Measurements from ENCODE around the gene ENO1.
"Not testable (repeated sequence)": the region's sequence is repeated elsewhere in the genome, so short reads cannot be mapped to it uniquely, and the experiment has no call there.

The ENO1 gene

DNA sequence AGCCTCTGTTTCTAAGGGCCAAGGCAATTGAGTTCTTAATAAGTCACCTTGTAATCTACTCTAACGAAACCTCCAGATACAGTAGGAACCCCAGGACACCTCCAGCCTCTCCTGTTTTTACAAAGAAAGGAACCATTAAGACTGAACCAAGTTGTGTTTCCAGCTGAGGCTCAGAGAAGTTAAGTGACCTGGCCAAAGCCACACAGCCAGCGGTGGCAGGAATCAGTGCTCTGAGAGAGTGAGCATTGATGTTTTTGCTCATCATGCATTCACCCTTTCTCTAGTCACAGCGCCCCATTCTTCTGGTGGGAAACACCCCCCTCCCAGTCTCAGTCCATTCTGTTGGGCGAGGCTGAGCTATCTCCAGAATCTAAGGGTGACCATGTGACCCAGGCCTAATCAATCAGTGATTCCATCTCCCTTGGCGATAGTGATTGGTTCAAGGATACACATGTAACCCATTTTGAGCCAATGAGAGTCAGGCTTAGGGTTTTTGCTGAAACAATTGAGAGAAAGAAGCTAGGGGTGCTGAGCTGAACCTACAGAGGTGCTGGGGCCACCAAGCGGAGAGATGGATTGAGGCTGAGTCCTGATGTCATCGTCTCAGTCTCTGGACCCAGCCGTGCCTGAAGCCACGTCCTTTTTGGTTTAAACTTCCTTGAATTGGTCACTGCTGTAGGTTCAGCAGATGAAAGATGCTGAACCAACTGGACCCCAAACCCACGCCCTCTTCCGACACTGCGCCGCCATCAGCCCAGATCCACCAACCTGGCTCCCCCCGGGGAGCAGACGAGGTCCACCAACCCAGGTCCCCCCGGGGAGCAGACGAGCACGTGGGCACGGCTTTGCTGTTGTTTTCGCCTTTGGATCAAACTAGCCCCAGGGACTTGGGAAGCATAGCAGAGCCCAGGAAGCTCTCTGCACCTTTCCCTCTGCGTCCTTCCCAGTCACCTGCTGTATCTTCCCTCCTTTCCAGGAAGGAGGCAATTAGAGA, 33.1 kb downstream of the ENO1 start:
- DNase-seq (ENCODE audit: low spot score): no peak

DNA sequence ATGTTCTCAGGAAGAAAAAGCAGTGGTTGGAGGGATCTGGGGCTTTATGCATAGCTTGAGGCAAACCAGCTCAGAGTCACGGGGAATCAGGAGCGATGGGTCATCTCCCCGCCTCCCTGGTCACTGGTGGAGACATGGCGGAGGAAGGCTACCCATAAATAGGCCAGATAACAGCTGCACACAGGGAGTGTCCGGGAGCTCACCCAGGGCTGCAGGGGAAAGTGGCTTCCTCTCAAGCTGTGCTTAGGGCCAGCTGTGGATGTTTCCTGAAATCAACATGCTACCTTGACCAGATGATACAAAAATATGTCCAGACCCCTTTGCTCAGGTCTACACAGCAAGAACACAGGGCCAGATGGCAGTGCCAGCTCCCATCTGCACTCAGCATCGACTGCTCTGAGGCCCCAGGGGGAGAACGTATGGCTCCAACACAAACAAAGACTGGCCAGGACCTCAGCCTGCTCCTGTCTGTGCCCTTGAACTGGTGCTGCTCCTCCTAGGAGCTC, 33.9 kb downstream of the ENO1 start:
- DNase-seq (ENCODE audit: low spot score): no peak

- DNase-seq (ENCODE audit: low spot score): no peak
These were observed 37.1 kb downstream of the ENO1 start for GRCh38 chr1:8841395-8841794.

DNA sequence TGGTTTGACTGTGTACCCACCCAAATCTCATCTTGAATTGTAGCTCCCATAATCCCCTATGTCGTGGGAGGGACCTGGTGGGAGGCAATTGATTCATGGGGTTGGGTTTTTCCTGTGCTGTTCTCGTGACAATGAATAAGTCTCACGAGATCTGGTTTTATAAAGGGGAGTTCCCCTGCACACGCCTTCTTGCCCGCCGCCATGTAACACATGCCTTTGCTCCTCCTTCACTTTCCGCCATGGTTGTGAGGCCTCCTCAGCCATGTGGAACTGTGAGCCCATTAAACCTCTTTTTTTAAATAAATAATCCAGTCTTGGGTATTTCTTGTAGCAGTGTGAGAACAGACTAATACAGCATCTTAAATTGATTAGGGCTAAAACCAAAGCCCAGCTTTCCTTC, 38.5 kb downstream of the ENO1 start:
- no peak for DNase-seq (ENCODE audit: low spot score)

DNA sequence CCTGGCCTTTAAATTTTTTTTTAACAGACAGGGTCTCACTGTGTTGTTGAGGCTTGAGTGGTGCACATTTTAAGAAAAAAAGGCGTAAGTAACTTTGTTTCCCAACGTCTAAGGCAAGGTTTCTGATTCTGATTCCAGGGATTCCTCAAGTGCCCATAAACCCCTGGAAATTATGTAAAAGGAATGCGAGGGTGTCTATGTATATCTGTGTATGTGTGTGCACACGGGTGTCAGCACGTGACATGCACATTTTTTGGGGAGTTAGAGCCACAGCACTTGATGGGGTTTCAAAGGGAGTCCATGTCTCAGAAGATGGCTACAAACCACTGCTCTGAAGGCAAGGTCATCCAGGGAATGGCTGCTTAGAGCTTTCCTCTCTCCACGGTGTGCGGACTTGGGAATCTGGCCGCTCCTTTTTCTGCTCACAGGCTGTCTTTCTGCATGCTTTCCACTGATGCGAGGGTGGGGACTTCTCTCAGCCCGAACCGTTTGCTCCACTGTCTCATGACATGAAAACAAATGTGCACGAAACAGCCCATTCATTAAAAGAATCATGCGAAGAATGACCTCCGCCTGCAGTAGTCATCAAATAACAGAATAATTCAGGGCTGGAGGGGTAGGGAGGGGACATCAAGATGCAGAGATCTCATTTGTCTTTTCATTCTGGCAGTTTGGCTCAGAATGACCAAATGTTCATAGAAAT, 42.4 kb downstream of the ENO1 start:
- DNase-seq (ENCODE audit: low spot score): no peak

DNA sequence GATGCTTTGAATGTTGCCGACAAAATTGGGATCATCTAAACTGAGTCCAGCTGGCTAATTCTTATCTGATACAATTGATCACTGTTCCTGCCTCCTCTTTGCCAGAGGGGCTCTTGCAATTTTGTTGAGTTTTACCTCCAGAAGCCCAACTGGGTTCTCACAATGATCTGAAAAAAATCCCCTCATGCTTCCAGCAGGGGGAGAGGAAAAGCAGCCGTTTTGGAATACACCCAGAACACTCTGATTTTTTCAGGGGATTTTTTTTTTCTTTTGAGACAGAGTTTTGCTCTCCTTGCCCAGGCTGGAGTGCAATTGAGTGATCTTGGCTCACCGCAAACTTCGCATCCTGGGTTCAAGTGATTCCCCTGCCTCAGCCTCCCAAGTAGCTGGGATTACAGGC, 47.1 kb downstream of the ENO1 start:
- no peak for DNase-seq (ENCODE audit: low spot score)

- not testable (repeated sequence) for DNase-seq (ENCODE audit: low spot score)
These were observed 47.8 kb downstream of the ENO1 start for GRCh38 chr1:8830732-8831131.

GRCh38 chr1:8825985-8826481, 52.5 kb downstream of the ENO1 start:
- DNase-seq (ENCODE audit: low spot score): no peak

DNA sequence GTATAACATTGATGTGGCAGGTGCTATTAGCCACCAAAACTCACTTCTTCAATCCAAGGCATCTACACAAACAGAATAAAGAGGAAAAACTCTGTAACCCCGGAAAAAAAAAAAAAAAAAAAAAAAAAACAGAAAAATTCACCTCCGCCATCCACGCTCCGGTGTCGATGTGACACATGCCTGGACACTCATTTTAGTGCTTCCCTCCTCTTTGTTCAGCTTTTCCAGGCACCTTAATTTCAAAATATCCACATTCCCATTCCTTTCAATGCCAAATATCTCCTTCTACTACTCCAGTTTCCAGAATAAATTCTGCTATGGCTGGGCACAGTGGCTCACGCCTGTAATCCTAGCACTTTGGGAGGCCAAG, 55.2 kb downstream of the ENO1 start:
- no peak for DNase-seq (ENCODE audit: low spot score)

GRCh38 chr1:8822373-8823294, 55.9 kb downstream of the ENO1 start:
- no peak for DNase-seq (ENCODE audit: low spot score)

DNA sequence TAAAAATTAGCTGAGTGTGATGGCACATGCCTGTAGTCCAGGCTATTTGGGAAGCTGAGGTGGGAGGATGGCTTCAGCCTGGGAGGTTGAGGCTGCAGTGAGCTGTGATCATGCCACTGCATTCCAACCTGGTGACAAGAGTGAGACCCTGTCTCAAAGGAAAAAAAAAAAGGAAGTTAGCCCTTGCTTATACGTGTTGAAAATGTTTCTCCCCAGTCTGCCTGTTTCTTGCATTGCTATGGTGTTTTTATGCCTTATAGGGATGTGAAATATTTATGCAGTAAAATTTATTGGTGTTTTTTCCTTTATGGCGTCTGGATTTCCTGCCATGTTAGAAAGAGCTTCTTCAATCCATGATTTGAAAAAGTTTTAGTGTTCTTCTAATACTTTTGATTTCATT, 57.4 kb downstream of the ENO1 start:
- DNase-seq (ENCODE audit: low spot score): no peak

DNA sequence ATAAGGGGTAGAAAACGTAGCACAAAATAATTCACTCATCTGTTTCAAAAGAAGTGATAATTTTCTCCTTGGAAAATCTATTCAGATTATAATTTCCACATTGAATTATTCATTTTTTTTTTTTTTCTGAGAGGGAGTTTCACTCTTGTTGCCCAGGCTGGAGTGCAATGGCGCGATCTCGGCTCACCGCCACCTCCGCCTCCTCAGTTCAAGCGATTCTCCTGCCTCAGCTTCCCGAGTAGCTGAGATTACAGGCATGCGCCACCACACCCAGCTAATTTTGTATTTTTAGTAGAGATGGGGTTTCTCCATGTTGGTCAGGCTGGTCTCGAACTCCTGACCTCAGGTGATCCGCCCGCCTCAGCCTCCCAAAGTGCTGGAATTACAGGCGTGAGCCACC, 59.7 kb downstream of the ENO1 start:
- not testable (repeated sequence) for DNase-seq (ENCODE audit: low spot score)

- DNase-seq (ENCODE audit: low spot score): peak; percentile 37
These were observed 60.1 kb downstream of the ENO1 start for GRCh38 chr1:8818325-8818775.

- peak; percentile 95 for DNase-seq (ENCODE audit: low spot score)
These were observed 60.8 kb downstream of the ENO1 start, which contains the start of gene RERE for GRCh38 chr1:8817412-8818324. Gene RERE (minus strand): TSS chr1:8817640.

- no peak for DNase-seq (ENCODE audit: low spot score)
These were observed 61.6 kb downstream of the ENO1 start for GRCh38 chr1:8816831-8817411.

- DNase-seq (ENCODE audit: low spot score): no peak
These were observed 62.2 kb downstream of the ENO1 start for GRCh38 chr1:8816264-8816663.

DNA sequence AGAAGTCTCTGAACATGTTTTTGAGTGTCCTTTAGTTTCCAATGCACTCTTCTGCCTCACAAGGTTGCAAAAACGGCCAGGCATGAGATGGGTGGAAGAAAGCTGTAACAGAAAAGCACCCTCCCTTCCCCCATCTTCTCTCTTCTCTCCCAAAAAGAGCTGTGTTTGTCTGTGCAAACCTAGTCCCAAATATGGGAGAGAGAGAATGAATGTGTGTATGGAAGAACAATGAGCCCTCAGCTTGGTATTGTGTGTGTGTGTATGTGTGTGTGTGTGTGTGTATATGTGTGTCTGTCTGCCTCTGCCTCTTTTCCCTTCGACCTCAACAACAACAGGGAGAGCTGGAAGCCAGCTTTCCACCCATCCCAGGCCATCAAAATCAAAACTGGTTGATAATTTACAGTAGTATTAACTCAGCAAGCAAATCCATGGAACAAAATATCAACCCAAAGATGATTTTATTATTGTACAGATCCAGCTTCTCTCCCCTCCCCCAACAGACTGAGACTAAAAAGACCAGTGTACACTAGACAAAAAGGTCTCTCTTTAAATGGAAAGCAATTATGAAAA, 62.8 kb downstream of the ENO1 start:
- no peak for DNase-seq (ENCODE audit: low spot score)

GRCh38 chr1:8814865-8815264, 63.6 kb downstream of the ENO1 start:
- peak; percentile 22 for DNase-seq (ENCODE audit: low spot score)

- DNase-seq (ENCODE audit: low spot score): no peak
These were observed 64.5 kb downstream of the ENO1 start for GRCh38 chr1:8813991-8814390.
